H9 (cell line): Measurements from ENCODE around the gene CCDC27. TPM values are rescaled to one million over a fixed set of nuclear protein-coding genes. Genes with fewer than 3 reads are reported as not detected.

Experiments
- DNase-seq: peaks from one replicate; pipeline ENCODE4 v3.0.0-alpha.2; 2017
- H2AFZ ChIP-seq: one replicate; pipeline ENCODE4 v1.6.1; 2013; ENCODE audit warnings: mild to moderate bottlenecking, low read length, control low read depth, moderate library complexity
- H2AK5ac ChIP-seq: 2 replicates; pipeline ENCODE4 v1.6.1; 2013; ENCODE audit warnings: low read length, control low read depth, mixed read lengths; ENCODE audit not compliant: insufficient read length
- H2BK120ac ChIP-seq: one replicate; pipeline ENCODE4 v1.6.1; 2013; ENCODE audit warnings: low read depth, mild to moderate bottlenecking, low read length, control low read depth, inconsistent platforms; ENCODE audit not compliant: poor library complexity, severe bottlenecking
- H2BK12ac ChIP-seq: 2 replicates; pipeline ENCODE4 v1.6.1; 2013; ENCODE audit warnings: low read length, control low read depth, mixed read lengths, low read depth; ENCODE audit not compliant: insufficient read length
- H2BK15ac ChIP-seq: 2 replicates; pipeline ENCODE4 v1.6.1; 2013; ENCODE audit warnings: low read depth, low read length, control low read depth
- H2BK20ac ChIP-seq: one replicate; pipeline ENCODE4 v1.6.1; 2013; ENCODE audit warnings: low read depth, mild to moderate bottlenecking, low read length, control low read depth, inconsistent platforms; ENCODE audit not compliant: poor library complexity, severe bottlenecking
- H2BK5ac ChIP-seq: 2 replicates; pipeline ENCODE4 v1.6.1; 2013; ENCODE audit warnings: low read length, control low read depth, mixed read lengths; ENCODE audit not compliant: insufficient read length
- H3K14ac ChIP-seq: 2 replicates; pipeline ENCODE4 v1.6.1; 2013; ENCODE audit warnings: low read length, control low read depth; ENCODE audit not compliant: insufficient read depth
- H3K18ac ChIP-seq: 2 replicates; pipeline ENCODE4 v1.6.1; 2013; ENCODE audit warnings: low read depth, mild to moderate bottlenecking, mixed read lengths, low read length, control low read depth; ENCODE audit not compliant: insufficient read length
- H3K23ac ChIP-seq: 2 replicates; pipeline ENCODE4 v1.6.1; 2013; ENCODE audit warnings: low read length, control low read depth, mixed read lengths, low read depth; ENCODE audit not compliant: insufficient read length
- H3K23me2 ChIP-seq: 2 replicates; pipeline ENCODE4 v1.6.1; 2013; ENCODE audit warnings: low read depth, mild to moderate bottlenecking, mixed read lengths, low read length, control low read depth; ENCODE audit not compliant: insufficient read length, poor library complexity, severe bottlenecking
- H3K27ac ChIP-seq: 2 replicates; pipeline ENCODE4 v1.5.1; 2013; ENCODE audit warnings: low read length, control low read depth, mixed read lengths, low read depth; ENCODE audit not compliant: insufficient read length
- H3K27me3 ChIP-seq: 2 replicates; pipeline ENCODE4 v1.6.1; 2013; ENCODE audit warnings: low read length, control low read depth, inconsistent platforms; ENCODE audit not compliant: insufficient read depth
- H3K4ac ChIP-seq: 2 replicates; pipeline ENCODE4 v1.6.1; 2013; ENCODE audit warnings: low read depth, mild to moderate bottlenecking, control low read depth, inconsistent platforms, low read length, moderate library complexity
- H3K4me1 ChIP-seq: 2 replicates; pipeline ENCODE4 v1.6.1; 2013; ENCODE audit warnings: low read length, control low read depth, inconsistent platforms; ENCODE audit not compliant: insufficient read depth
- H3K4me2 ChIP-seq: 2 replicates; pipeline ENCODE4 v1.6.1; 2013; ENCODE audit warnings: low read length, control low read depth, mixed read lengths; ENCODE audit not compliant: insufficient read length, insufficient read depth
- H3K56ac ChIP-seq: 2 replicates; pipeline ENCODE4 v1.6.1; 2013; ENCODE audit warnings: low read depth, mild to moderate bottlenecking, mixed read lengths, low read length, control low read depth; ENCODE audit not compliant: insufficient read length
- H3K79me1 ChIP-seq: 2 replicates; pipeline ENCODE4 v1.6.1; 2013; ENCODE audit warnings: low read depth, mild to moderate bottlenecking, moderate library complexity, low read length, control low read depth, inconsistent platforms; ENCODE audit not compliant: insufficient read depth, poor library complexity, severe bottlenecking
- H3K79me2 ChIP-seq: 2 replicates; pipeline ENCODE4 v1.6.1; 2013; ENCODE audit warnings: low read length, control low read depth, inconsistent platforms; ENCODE audit not compliant: insufficient read depth
- H3K9ac ChIP-seq: 2 replicates; pipeline ENCODE4 v1.6.1; 2013; ENCODE audit warnings: low read length, control low read depth, mixed read lengths; ENCODE audit not compliant: insufficient read length; ENCODE audit errors: extremely low read depth
- H3K9me3 ChIP-seq: one replicate; pipeline ENCODE4 v1.6.1; 2013; ENCODE audit warnings: low read depth, low read length, inconsistent platforms; ENCODE audit not compliant: control insufficient read depth
- H3T11ph ChIP-seq: one replicate; pipeline ENCODE4 v1.6.1; 2013; ENCODE audit warnings: mild to moderate bottlenecking, low read length, control low read depth, inconsistent platforms
- H4K20me1 ChIP-seq: one replicate; pipeline ENCODE4 v1.6.1; 2013; ENCODE audit not compliant: control insufficient read depth, insufficient read length, insufficient read depth
- H4K5ac ChIP-seq: 2 replicates; pipeline ENCODE4 v1.6.1; 2013; ENCODE audit warnings: low read depth, mild to moderate bottlenecking, mixed read lengths, low read length, control low read depth; ENCODE audit not compliant: insufficient read length
- H4K8ac ChIP-seq: replicated peaks from 2 replicates; pipeline ENCODE4 v1.6.1; 2013; ENCODE audit warnings: low read length, control low read depth, mixed read lengths, low read depth; ENCODE audit not compliant: insufficient read length
- H4K91ac ChIP-seq: 2 replicates; pipeline ENCODE4 v1.6.1; 2013; ENCODE audit warnings: low read depth, mild to moderate bottlenecking, moderate library complexity, mixed read lengths, low read length, control low read depth; ENCODE audit not compliant: insufficient read length
- H3K27ac Mint-ChIP-seq, 3 experiments: 2 replicates in 2 of 3; 3 replicates in 1 of 3; pipeline ENCODE4 v1.8.0; 2020 to 2021; ENCODE audit warnings: mixed read lengths in 3 of 3, mild to moderate bottlenecking in 1 of 3, moderate library complexity in 1 of 3
- H3K27me3 Mint-ChIP-seq: 2 replicates; pipeline ENCODE4 v1.8.0; 2021; ENCODE audit warnings: low read depth, mild to moderate bottlenecking, moderate library complexity, mixed read lengths
- H3K36me3 Mint-ChIP-seq, 3 experiments: 2 replicates in 2 of 3; 3 replicates in 1 of 3; pipeline ENCODE4 v1.8.0; 2020 to 2021; ENCODE audit warnings: low read depth in 3 of 3, mixed read lengths in 3 of 3; ENCODE audit not compliant: insufficient read depth in 1 of 3
- H3K4me1 Mint-ChIP-seq, 2 experiments: 2 replicates each; pipeline ENCODE4 v1.8.0; 2020; ENCODE audit warnings: mixed read lengths in 2 of 2
- H3K4me3 Mint-ChIP-seq, 2 experiments: 2 replicates in 1 of 2; 3 replicates in 1 of 2; pipeline ENCODE4 v1.8.0; 2020 to 2021; ENCODE audit warnings: mild to moderate bottlenecking in 2 of 2, mixed read lengths in 2 of 2, moderate library complexity in 1 of 2
- H3K9me3 Mint-ChIP-seq, 2 experiments: 2 replicates in 1 of 2; 3 replicates in 1 of 2; pipeline ENCODE4 v1.8.0; 2020; ENCODE audit warnings: mild to moderate bottlenecking in 2 of 2, mixed read lengths in 2 of 2, moderate library complexity in 1 of 2
- CTCF ChIP-seq: fragments of 200-600 bp; sonication (generic); conservative IDR thresholded peaks from 3 replicates; pipeline ENCODE4 v1.8.0; 2021; ENCODE audit warnings: antibody characterized with exemption, mild to moderate bottlenecking
- WGBS: extraction: QIAGEN DNeasy Blood & Tissue Kit; methylation state at CpG from one replicate; pipeline ENCODE4 v1.1.7; 2013; ENCODE audit warnings: missing lambda C conversion rate, low lambda C conversion rate, mixed read lengths; ENCODE audit not compliant: insufficient read length; ENCODE audit errors: extremely low coverage; 5-methylcytosine and 5-hydroxymethylcytosine counted together
- total RNA-seq: library from RNA; stranded (reverse); gene quantifications from 2 replicates; pipeline ENCODE4 v1.2.1, GENCODE V29; 2021

CCDC27 gene
- total RNA-seq, 1 experiment from 2014 or later: not detected

- H3K4me2 ChIP-seq: no peak overlapping the region
- no peaks in the 10 kb centered on the region for H3K79me2 ChIP-seq
- no peak overlapping the region for H2BK120ac ChIP-seq
- no peak overlapping the region for H4K91ac ChIP-seq
- no peak overlapping the region for H2BK15ac ChIP-seq
- no peaks in the 10 kb centered on the region for H3K4me1 ChIP-seq
- no peak overlapping the region for H3K27ac ChIP-seq
- H3K14ac ChIP-seq: 0 out of 2 replicates have a peak overlapping the region, but pooled peaks have one; percentile 22
- H3K79me1 ChIP-seq: no peaks in the 10 kb centered on the region
- Mint-ChIP-seq H3K27me3 (peaks cover 57% of the 10 kb centered on the region), H3K9me3 (peaks cover 20 to 27% of the 10 kb centered on the region in 2 experiments; a peak in 4 of 5 replicates), H3K4me1 (peaks cover under 1 to 3% of the 10 kb centered on the region in 2 experiments), H3K4me3 (no peak overlapping the region), H3K27ac (no peak overlapping the region), H3K36me3 (peaks cover 0 to 11% (median 6%) of the 10 kb centered on the region in 3 experiments; a peak in 5 of 7 replicates)
- H2AK5ac ChIP-seq: no peak overlapping the region
- no peak overlapping the region for H3K4ac ChIP-seq
- H2AFZ ChIP-seq: no peak overlapping the region
- no peak overlapping the region for H3K18ac ChIP-seq
- H3K23me2 ChIP-seq: no peaks in the 10 kb centered on the region
- H3K23ac ChIP-seq: no peak overlapping the region
- H4K20me1 ChIP-seq: no peaks in the 10 kb centered on the region
- H3T11ph ChIP-seq: no peak overlapping the region
- no peak overlapping the region for H3K56ac ChIP-seq
- H2BK12ac ChIP-seq: no peak overlapping the region
- no CpG with 5 or more reads among the region's 15 CpGs for WGBS
- no peak for TF ChIP-seq CTCF
- no peak overlapping the region for H4K5ac ChIP-seq
- no peak overlapping the region for H2BK20ac ChIP-seq
- H2BK5ac ChIP-seq: no peak overlapping the region
- no peak overlapping the region for H4K8ac ChIP-seq
- no peak for DNase-seq
- H3K9ac ChIP-seq: no peak overlapping the region
- H3K9me3 ChIP-seq: no peaks in the 10 kb centered on the region
- H3K27me3 ChIP-seq: no peaks in the 10 kb centered on the region
Observed at GRCh38 chr1:3762151-3762872, 10.1 kb downstream of the CCDC27 start.
